ENCODE data around the gene MEGF6. TPM values are rescaled to one million over a fixed set of nuclear protein-coding genes. Genes with fewer than 3 reads are reported as not detected.

MEGF6 gene
- total and polyA plus RNA-seq, 2 of the 8 experiments (the other 6 are each of a cell fraction or from before 2014, with no cell fraction given) = 4.1 to 14.8 TPM

- H3K4me1 ChIP-seq (replicated peaks in 1 of 4; ENCODE audit: control insufficient read depth in 3 of 4, insufficient read depth in 4 of 4, low read length in 3 of 4) = peaks cover 0 to 22% (median 16%) of the 10 kb centered on the region in 4 experiments; a peak in 6 of 7 replicates
- H3K23ac ChIP-seq (ENCODE audit: insufficient read length) = no peak overlapping the region
- H4K5ac ChIP-seq (ENCODE audit: insufficient read length, low read depth, low read length) = peak overlapping the region; percentile 72
- peak overlapping the region; percentile 98 for H2BK120ac ChIP-seq (replicated peaks; ENCODE audit: low read depth, low read length)
- no peak overlapping the region for H3K4ac ChIP-seq (replicated peaks; ENCODE audit: insufficient read length, low read depth, low read length)
- peaks cover 0 to 14% (median 4%) of the 10 kb centered on the region in 4 experiments; a peak in 5 of 8 replicates for H3K36me3 ChIP-seq (ENCODE audit: control insufficient read depth in 2 of 4, insufficient read depth in 4 of 4, low read length in 3 of 4)
- WGBS, 2 experiments (ENCODE audit: extremely low coverage in 1 of 2, insufficient coverage in 1 of 2, insufficient read length in 1 of 2, insufficient replicate concordance in 2 of 2, low coverage in 1 of 2, low lambda C conversion rate in 2 of 2, missing lambda C conversion rate in 1 of 2) = 86% methylated on average over 20 of the region's 25 CpGs; no CpG with 5 or more reads in 1 of the 2 experiments
- ChIA-PET POLR2A (ENCODE audit: partially characterized antibody) (interaction anchor here (0.8 to 3.7 kb wide), 8 partner anchors 9 to 25 kb away, joined by 3 to 26 read pairs (median 4); partner anchors contain the start of gene ARHGEF16), CTCF (ENCODE audit: partially characterized antibody) (interaction anchor here (0.7 to 3.1 kb wide), 25 partner anchors 8 to 324 kb away, joined by 3 to 39 read pairs (median 4); no protein-coding TSS in a partner anchor)
- peak overlapping the region; percentile 12 to 37; a peak in 2 of 4 replicates for H3K4me2 ChIP-seq (ENCODE audit: insufficient read depth in 1 of 2, low read depth in 2 of 2, low read length in 2 of 2)
- H4K91ac ChIP-seq (replicated peaks; ENCODE audit: insufficient read length, low read length) = peak overlapping the region; percentile 49
- H2BK15ac ChIP-seq (ENCODE audit: low read length) = peak overlapping the region; percentile 88; the same call in 1 of the 2 replicates
- peak overlapping the region; percentile 72 for H3K27ac ChIP-seq (ENCODE audit: low read depth, low read length)
- peak overlapping the region; percentile 66; the same call in 1 of the 2 replicates for H2AK5ac ChIP-seq (ENCODE audit: low read depth, low read length)
- no peaks in the 10 kb centered on the region; the same call in 1 of the 2 replicates for H3K79me1 ChIP-seq (ENCODE audit: low read depth, low read length)
- no peaks in the 10 kb centered on the region for H3K79me2 ChIP-seq (ENCODE audit: control insufficient read depth in 1 of 2, insufficient read depth in 2 of 2, low read length in 2 of 2)
- H3K4me3 ChIP-seq (ENCODE audit: extremely low read depth in 1 of 4, insufficient read depth in 2 of 4, low read depth in 3 of 4, low read length in 4 of 4) = no peak overlapping the region
- no peak overlapping the region for H3K56ac ChIP-seq (replicated peaks; ENCODE audit: insufficient read length, low read depth, low read length)
- no peak overlapping the region for H3K14ac ChIP-seq (ENCODE audit: insufficient read length)
- H3K27me3 ChIP-seq (replicated peaks in 1 of 4; ENCODE audit: control insufficient read depth in 3 of 4, extremely low read depth in 1 of 4, insufficient read depth in 3 of 4, low read length in 3 of 4) = no peaks in the 10 kb centered on the region
- FAIRE-seq = no peak
- H4K20me1 ChIP-seq (replicated peaks in 1 of 2; ENCODE audit: control insufficient read depth in 1 of 2, insufficient read depth in 2 of 2, low read length in 2 of 2) = peaks cover 0 to 9% of the 10 kb centered on the region in 2 experiments
- no peak for DNase-seq (ENCODE audit: low read depth in 1 of 2, low spot score in 2 of 2)
- peaks cover 5% of the 10 kb centered on the region; the same call in 1 of the 2 replicates for H3K23me2 ChIP-seq (ENCODE audit: low read depth, low read length)
- no peaks in the 10 kb centered on the region for H3K9me3 ChIP-seq (ENCODE audit: insufficient read depth in 2 of 2, low read depth in 1 of 2, low read length in 1 of 2)
- peak overlapping the region; percentile 62 for H4K8ac ChIP-seq (ENCODE audit: extremely low read depth, insufficient read depth, low read length)
- peak overlapping the region; percentile 84; the same call in 1 of the 2 replicates for H2BK12ac ChIP-seq (ENCODE audit: low read depth, low read length)
- H2BK5ac ChIP-seq (ENCODE audit: low read depth, low read length) = peak overlapping the region; percentile 96
- H3K9ac ChIP-seq (replicated peaks in 1 of 4; ENCODE audit: extremely low read depth in 1 of 4, low read depth in 3 of 4, low read length in 3 of 4) = peak overlapping the region in 1 of 4 experiments; percentile 24; a peak in 2 of 7 replicates
- H2BK20ac ChIP-seq (ENCODE audit: low read length) = peak overlapping the region; percentile 82; the same call in 1 of the 2 replicates
- H3K18ac ChIP-seq (ENCODE audit: extremely low read depth, low read length) = peak overlapping the region; percentile 87
- H2AFZ ChIP-seq (ENCODE audit: low read length) = no peak overlapping the region
- TF ChIP-seq JUN (IDR thresholded peaks at IDR 0.05; ENCODE audit: low read depth, low read length) (no peak), NANOG (IDR thresholded peaks at IDR 0.05; ENCODE audit: insufficient read depth, low read depth, low read length, poor library complexity, severe bottlenecking) (no peak), TEAD4 (IDR thresholded peaks at IDR 0.05; ENCODE audit: low read depth, low read length) (no peak), YY1 (IDR thresholded peaks at IDR 0.05; ENCODE audit: low read depth, low read length) (no peak)
These were observed 139.0 kb downstream of the MEGF6 start for GRCh38 chr1:3472088-3472850.

All from H1 (cell line).